Nephron progenitor cell (in vitro differentiated cells): ENCODE results near the gene GATAD2A.

ENCODE experiments used
- DNase-seq: peaks from one replicate; pipeline ENCODE4 v3.0.0; 2021
- H3K27ac Mint-ChIP-seq: 2 replicates; pipeline ENCODE4 v1.8.0; 2021; ENCODE audit warnings: mild to moderate bottlenecking, moderate library complexity, mixed read lengths
- H3K27me3 Mint-ChIP-seq: 2 replicates; pipeline ENCODE4 v1.8.0; 2021; ENCODE audit warnings: mild to moderate bottlenecking, low read depth, mixed read lengths; ENCODE audit not compliant: poor library complexity
- H3K36me3 Mint-ChIP-seq: 2 replicates; pipeline ENCODE4 v1.8.0; 2021; ENCODE audit warnings: low read depth, mixed read lengths
- H3K4me1 Mint-ChIP-seq: 2 replicates; pipeline ENCODE4 v1.8.0; 2021; ENCODE audit warnings: mixed read lengths
- H3K4me3 Mint-ChIP-seq: 2 replicates; pipeline ENCODE4 v1.8.0; 2021; ENCODE audit warnings: mild to moderate bottlenecking, moderate library complexity, mixed read lengths
- H3K9me3 Mint-ChIP-seq: 2 replicates; pipeline ENCODE4 v1.8.0; 2021; ENCODE audit warnings: mild to moderate bottlenecking, moderate library complexity, mixed read lengths
- TF ChIP-seq, protein P1 (sequence below): fragments of 200-600 bp; sonication (generic); IDR thresholded peaks from 2 replicates; pipeline ENCODE4 v1.5.0; 2021; ENCODE audit warnings: antibody characterized with exemption

The GATAD2A gene

GRCh38 chr19:19538785-19539166, 133.3 kb downstream of the GATAD2A start:
- Mint-ChIP-seq H3K36me3 (peaks cover 8% of the 10 kb centered on the region), H3K27me3 (peaks cover 20% of the 10 kb centered on the region), H3K9me3 (no peaks in the 10 kb centered on the region), H3K27ac (no peak overlapping the region), H3K4me1 (peaks cover 15% of the 10 kb centered on the region), H3K4me3 (peak overlapping the region; percentile 79)
- DNase-seq: no peak
- TF ChIP-seq, protein P1, sequence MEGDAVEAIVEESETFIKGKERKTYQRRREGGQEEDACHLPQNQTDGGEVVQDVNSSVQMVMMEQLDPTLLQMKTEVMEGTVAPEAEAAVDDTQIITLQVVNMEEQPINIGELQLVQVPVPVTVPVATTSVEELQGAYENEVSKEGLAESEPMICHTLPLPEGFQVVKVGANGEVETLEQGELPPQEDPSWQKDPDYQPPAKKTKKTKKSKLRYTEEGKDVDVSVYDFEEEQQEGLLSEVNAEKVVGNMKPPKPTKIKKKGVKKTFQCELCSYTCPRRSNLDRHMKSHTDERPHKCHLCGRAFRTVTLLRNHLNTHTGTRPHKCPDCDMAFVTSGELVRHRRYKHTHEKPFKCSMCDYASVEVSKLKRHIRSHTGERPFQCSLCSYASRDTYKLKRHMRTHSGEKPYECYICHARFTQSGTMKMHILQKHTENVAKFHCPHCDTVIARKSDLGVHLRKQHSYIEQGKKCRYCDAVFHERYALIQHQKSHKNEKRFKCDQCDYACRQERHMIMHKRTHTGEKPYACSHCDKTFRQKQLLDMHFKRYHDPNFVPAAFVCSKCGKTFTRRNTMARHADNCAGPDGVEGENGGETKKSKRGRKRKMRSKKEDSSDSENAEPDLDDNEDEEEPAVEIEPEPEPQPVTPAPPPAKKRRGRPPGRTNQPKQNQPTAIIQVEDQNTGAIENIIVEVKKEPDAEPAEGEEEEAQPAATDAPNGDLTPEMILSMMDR: no peak

GRCh38 chr19:19539698-19540063, 134.2 kb downstream of the GATAD2A start:
- Mint-ChIP-seq H3K4me3 (no peak overlapping the region), H3K9me3 (no peaks in the 10 kb centered on the region), H3K27ac (no peak overlapping the region), H3K36me3 (no peaks in the 10 kb centered on the region), H3K27me3 (peaks cover 20% of the 10 kb centered on the region), H3K4me1 (peaks cover 7% of the 10 kb centered on the region)
- no peak for DNase-seq
- TF ChIP-seq, protein P1: no peak

DNA sequence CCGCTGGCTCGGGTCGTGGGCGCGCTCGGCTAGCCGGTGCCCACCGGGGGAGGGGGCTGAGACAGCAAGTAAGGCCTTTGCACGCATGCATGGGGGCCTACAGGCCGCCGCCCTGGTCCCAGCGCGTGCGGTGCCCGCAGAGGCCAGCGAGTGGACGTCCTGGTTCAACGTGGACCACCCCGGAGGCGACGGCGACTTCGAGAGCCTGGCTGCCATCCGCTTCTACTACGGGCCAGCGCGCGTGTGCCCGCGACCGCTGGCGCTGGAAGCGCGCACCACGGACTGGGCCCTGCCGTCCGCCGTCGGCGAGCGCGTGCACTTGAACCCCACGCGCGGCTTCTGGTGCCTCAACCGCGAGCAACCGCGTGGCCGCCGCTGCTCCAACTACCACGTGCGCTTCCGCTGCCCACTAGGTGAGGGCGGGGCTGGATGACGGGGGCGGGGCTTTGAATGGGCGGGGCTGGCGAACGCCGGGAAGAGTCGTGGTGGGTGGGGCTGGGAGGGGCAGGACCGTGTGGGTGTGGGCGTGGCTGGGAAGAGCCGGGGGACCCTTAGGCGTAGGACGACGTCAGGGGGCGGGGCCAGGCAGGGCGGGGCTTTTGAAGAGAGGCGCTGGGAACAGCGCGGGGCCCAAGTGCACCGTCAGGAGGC, 134.7 kb downstream of the GATAD2A start:
- H3K4me3 Mint-ChIP-seq: no peak overlapping the region
- no peak overlapping the region for H3K27ac Mint-ChIP-seq
- DNase-seq: peak; percentile 43
- peaks cover 20% of the 10 kb centered on the region for H3K27me3 Mint-ChIP-seq
- no peaks in the 10 kb centered on the region for H3K9me3 Mint-ChIP-seq
- no peaks in the 10 kb centered on the region for H3K36me3 Mint-ChIP-seq
- peaks cover 7% of the 10 kb centered on the region for H3K4me1 Mint-ChIP-seq
- TF ChIP-seq, protein P1: no peak

DNA sequence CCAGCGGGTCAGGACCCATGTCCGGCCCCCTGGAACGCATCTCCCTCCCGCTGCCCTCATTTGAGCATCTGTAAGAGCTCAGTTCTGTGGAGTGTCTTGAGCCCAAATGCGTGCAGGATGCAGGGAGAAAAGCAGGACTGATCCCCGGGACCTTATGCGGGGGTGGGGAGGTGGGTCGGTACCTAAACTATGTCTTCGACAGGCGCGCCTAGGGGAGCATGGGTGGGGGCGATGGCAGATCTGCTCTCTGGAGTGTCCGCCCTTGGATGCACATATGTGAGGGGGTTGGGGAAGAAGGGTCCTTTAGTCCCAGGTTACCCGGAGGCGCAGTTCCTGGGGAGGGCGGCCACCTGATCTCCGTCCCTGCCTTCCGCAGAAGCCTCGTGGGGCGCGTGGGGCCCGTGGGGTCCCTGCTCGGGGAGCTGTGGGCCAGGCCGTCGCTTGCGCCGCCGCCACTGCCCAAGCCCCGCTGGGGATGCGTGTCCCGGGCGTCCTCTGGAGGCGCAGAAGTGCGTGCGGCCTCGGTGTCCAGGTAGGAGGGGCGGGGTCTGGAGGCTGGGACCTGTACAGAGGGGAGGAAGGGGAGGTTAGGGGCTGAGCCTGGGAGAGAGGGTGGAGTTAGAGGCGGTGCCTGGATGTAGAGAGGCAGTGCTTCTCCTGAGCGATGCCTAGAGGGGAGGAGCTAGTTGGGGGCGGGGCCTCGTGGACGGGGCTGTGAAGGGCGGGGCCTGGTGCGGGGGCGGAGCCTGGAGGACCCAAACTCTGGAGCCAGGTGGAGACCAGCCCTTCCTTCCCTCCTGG, 135.4 kb downstream of the GATAD2A start:
- Mint-ChIP-seq H3K27me3 (peaks cover 20% of the 10 kb centered on the region), H3K4me1 (peaks cover 7% of the 10 kb centered on the region), H3K4me3 (no peak overlapping the region), H3K27ac (no peak overlapping the region), H3K36me3 (no peaks in the 10 kb centered on the region), H3K9me3 (no peaks in the 10 kb centered on the region)
- TF ChIP-seq, protein P1: no peak
- peak; percentile 70 for DNase-seq

- H3K36me3 Mint-ChIP-seq: no peaks in the 10 kb centered on the region
- peaks cover 7% of the 10 kb centered on the region for H3K4me1 Mint-ChIP-seq
- TF ChIP-seq, protein P1: no peak
- H3K9me3 Mint-ChIP-seq: no peaks in the 10 kb centered on the region
- no peak overlapping the region for H3K27ac Mint-ChIP-seq
- H3K27me3 Mint-ChIP-seq: peaks cover 20% of the 10 kb centered on the region
- no peak for DNase-seq
- no peak overlapping the region for H3K4me3 Mint-ChIP-seq
Observed at GRCh38 chr19:19541616-19542015, 136.1 kb downstream of the GATAD2A start.

DNA sequence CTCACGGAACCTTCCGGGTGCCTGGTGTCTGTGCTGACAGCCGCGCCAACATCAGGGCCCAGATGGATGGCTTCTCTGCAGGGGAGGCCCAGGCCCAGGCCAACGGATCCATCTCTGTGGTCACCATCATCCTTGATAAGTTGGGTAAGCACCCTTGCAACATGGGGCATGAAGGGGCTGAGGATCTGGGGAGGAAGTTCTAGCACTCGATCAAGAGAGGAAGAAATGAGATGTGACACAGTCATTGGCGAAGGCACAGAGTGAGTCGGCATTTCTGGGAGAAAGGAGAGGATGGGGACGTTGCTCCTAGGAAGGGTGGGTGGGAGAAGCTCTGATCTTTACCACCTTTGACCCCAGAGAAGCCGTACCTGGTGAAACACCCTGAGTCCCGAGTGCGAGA, 137.0 kb downstream of the GATAD2A start:
- Mint-ChIP-seq H3K36me3 (no peaks in the 10 kb centered on the region), H3K27ac (no peak overlapping the region), H3K4me3 (no peak overlapping the region), H3K9me3 (no peaks in the 10 kb centered on the region), H3K27me3 (peaks cover 20% of the 10 kb centered on the region), H3K4me1 (peaks cover 7% of the 10 kb centered on the region)
- TF ChIP-seq, protein P1: no peak
- DNase-seq: no peak
